RKO (cell line): ENCODE results near the gene MIDN.
"Not testable (repeated sequence)": the region's sequence is repeated elsewhere in the genome, so short reads cannot be mapped to it uniquely, and the experiment has no call there.

Experiments
- DNase-seq: peaks from one replicate; pipeline ENCODE4 v3.0.0-alpha.2; 2016; ENCODE audit warnings: low spot score

The MIDN gene

DNA sequence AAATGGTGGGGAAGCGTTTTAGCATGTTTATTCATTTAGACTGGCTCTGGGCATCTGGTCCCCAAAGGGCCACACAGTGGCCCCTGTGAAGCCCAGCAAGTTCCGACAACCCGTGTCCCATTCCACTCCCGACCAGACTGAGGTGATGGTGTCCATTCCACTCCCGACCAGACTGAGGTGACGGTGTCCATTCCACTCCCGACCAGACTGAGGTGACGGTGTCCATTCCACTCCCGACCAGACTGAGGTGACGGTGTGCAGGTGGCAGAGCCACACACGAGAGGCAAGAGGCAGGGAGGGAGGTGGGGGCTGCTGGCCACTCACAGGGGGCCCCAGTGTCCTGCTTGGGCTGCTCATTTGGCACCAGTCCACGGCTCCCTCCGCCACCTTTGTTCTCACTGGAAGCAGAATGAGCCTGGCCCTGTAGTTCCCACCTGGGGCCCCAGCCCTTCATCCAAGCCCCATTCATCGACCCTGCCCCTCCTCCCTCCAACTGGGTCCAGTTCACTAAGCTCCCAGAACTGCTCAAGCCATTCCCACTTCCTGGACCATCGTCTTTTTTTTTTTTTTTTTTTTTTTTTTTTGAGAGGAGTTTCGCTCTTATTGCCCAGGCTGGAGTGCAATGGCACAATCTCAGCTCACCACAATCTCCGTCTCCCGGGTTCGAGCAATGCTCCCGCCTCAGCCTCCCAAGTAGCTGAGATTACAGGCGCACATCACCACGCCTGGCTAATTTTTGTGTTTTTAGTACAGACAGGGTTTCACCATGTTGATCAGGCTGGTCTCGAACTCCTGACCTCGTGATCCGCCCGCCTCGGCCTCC lies 1.9 kb upstream of the MIDN start:
- not testable (repeated sequence) for DNase-seq

GRCh38 chr19:1247748-1248138 lies 640 bp upstream of the MIDN start:
- DNase-seq, result no peak

GRCh38 chr19:1248786-1249297 lies 459 bp downstream of the MIDN start:
- peak; percentile 79 for DNase-seq

- DNase-seq, result peak; percentile 96
Measured at GRCh38 chr19:1249298-1249989, 1.1 kb downstream of the MIDN start.

GRCh38 chr19:1249990-1250436 lies 1.6 kb downstream of the MIDN start:
- DNase-seq, result no peak

DNA sequence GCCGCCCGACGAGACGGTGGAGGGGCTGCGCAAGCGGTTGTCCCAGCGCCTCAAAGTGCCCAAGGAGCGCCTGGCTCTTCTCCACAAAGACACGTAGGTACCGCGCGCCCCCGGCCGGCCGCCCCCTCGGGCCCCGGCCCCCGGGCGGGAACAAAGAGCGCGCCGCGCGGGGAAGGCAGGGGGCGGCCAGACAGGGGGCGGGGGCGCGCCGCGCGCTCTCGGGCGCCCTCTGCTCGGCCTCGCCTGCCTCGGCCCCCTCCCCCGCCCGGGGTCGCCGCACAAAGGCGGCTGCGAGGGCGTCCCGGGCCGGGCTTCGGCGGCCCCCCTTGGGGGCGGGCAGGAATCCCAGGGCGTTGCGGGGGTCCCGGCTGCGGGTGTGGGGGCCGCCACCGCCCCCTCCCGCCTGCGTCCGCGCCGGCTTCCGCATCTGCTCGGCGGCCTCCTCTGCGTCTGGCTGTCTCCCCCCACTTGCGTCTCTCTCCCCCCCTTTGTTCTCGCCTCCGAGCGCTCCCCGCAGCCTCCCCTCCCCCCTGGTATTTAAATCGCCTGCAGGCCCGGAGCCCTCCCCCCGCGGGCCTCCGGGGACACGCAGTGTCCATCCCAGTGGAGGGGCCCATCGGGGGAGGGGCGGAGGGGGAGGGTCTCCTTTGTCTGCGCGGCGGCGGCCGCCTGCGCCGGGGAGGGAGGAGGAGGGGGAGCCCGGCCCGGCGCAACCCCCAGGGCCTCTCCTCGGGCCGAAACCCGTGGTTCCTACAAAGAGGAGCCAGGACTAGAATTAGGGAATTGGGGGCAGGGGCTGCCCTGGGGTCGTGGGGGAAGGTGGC lies 2.3 kb downstream of the MIDN start:
- peak; percentile 53 for DNase-seq

GRCh38 chr19:1251330-1252220 lies 3.2 kb downstream of the MIDN start:
- DNase-seq, result peak; percentile 66

GRCh38 chr19:1252221-1252820 lies 3.9 kb downstream of the MIDN start:
- DNase-seq, result peak; percentile 84

- peak; percentile 91 for DNase-seq
Measured at GRCh38 chr19:1252821-1253513, 4.6 kb downstream of the MIDN start.

GRCh38 chr19:1253514-1254080 lies 5.2 kb downstream of the MIDN start:
- DNase-seq, result no peak

DNA sequence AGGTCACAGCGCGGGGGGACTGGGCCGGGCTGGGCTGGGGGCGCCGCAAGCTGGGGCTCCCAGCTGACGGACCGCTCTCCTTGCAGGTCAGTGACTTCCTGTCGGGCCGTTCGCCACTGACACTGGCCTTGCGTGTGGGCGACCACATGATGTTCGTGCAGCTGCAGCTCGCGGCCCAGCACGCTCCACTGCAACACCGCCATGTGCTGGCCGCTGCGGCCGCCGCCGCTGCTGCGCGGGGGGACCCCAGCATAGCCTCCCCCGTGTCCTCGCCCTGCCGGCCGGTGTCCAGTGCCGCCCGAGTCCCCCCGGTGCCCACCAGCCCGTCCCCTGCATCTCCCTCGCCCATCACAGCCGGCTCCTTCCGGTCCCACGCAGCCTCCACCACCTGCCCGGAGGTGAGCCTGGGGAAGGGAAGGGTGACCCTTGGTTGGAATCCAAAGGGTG lies 5.7 kb downstream of the MIDN start:
- DNase-seq, result no peak

GRCh38 chr19:1254530-1255185 lies 6.3 kb downstream of the MIDN start:
- DNase-seq, result no peak

GRCh38 chr19:1255186-1256161 lies 7.1 kb downstream of the MIDN start:
- DNase-seq, result no peak

- no peak for DNase-seq
Measured at GRCh38 chr19:1256646-1257474, 8.5 kb downstream of the MIDN start.

- no peak for DNase-seq
Measured at GRCh38 chr19:1257475-1258162, 9.2 kb downstream of the MIDN start.

- no peak for DNase-seq
Measured at GRCh38 chr19:1258163-1258492, 9.7 kb downstream of the MIDN start.
